Endothelial cell of umbilical vein (primary cell): ENCODE measurements around the gene POLG. TPM values are rescaled to one million over a fixed set of nuclear protein-coding genes. Genes with fewer than 3 reads are reported as not detected.

Source experiments
- BruUV-seq: library from RNA; stranded (reverse); fragments of 400-500 nt; replicated peaks from 2 replicates; lab custom pipeline; 2021; lab: Mats Ljungman, UMichigan
- CTCF ChIA-PET: fragments of 300-600, 350-600 bp; sonication (Branson Sonifier 250); formaldehyde crosslinking; loops from one replicate; lab custom pipeline; 2021; ENCODE audit warnings: antibody characterized with exemption, inconsistent platforms; lab: Charles Lee
- POLR2A ChIA-PET: fragments of 300-600, 350-600 bp; sonication (Branson Sonifier 250); formaldehyde crosslinking; loops from one replicate; lab custom pipeline; 2021; ENCODE audit warnings: antibody characterized with exemption, inconsistent platforms; lab: Charles Lee
- DNase-seq: peaks from one replicate; pipeline ENCODE4 v3.0.0-alpha.2; 2011; ENCODE audit warnings: low read depth, low spot score
- FAIRE-seq: peaks from 2 replicates; lab custom pipeline; 2011; peaks lifted over from hg19 to GRCh38; lab: Jason Lieb, UNC
- H2AFZ ChIP-seq: 2 replicates; pipeline ENCODE4 v1.6.0; 2012; ENCODE audit warnings: low read depth, low read length, control low read depth, inconsistent platforms
- H3K27ac ChIP-seq: 2 replicates; pipeline ENCODE4 v1.5.1; 2011; ENCODE audit warnings: low read depth, mild to moderate bottlenecking, control low read depth, low read length, moderate library complexity; ENCODE audit not compliant: insufficient read depth
- H3K27me3 ChIP-seq, 2 experiments: 2 replicates each; pipeline versions ENCODE4 v1.6.0 to v1.6.1; 2011; ENCODE audit warnings: low read length in 2 of 2, mixed read lengths in 1 of 2; ENCODE audit not compliant: control insufficient read depth in 2 of 2, insufficient read depth in 2 of 2
- H3K36me3 ChIP-seq, 2 experiments: 2 replicates in 1 of 2; 3 replicates in 1 of 2; pipeline ENCODE4 v1.5.1; 2011; ENCODE audit warnings: low read length in 2 of 2, mild to moderate bottlenecking in 1 of 2, moderate library complexity in 1 of 2; ENCODE audit not compliant: control insufficient read depth in 2 of 2, insufficient read depth in 2 of 2; ENCODE audit errors: extremely low read depth in 1 of 2
- H3K4me1 ChIP-seq: 3 replicates; pipeline ENCODE4 v1.5.1; 2011; ENCODE audit warnings: mild to moderate bottlenecking, low read length; ENCODE audit not compliant: control insufficient read depth, insufficient read depth; ENCODE audit errors: extremely low read depth
- H3K4me2 ChIP-seq: 2 replicates; pipeline ENCODE4 v1.6.1; 2011; ENCODE audit warnings: low read length, control low read depth, mixed read lengths; ENCODE audit not compliant: insufficient read depth
- H3K4me3 ChIP-seq, 3 experiments: fragments of 200-600 bp in 1 of 3; sonication (generic), shearing (Covaris generic) in 1 of 3; replicated peaks in 1 of 3; 2 replicates each; pipeline ENCODE4 v1.5.1; 2011 to 2016; ENCODE audit warnings: control low read depth in 3 of 3, low read length in 3 of 3, mild to moderate bottlenecking in 2 of 3, inconsistent platforms in 1 of 3, low read depth in 1 of 3, moderate library complexity in 1 of 3; ENCODE audit not compliant: insufficient read depth in 1 of 3
- H3K79me2 ChIP-seq: 2 replicates; pipeline ENCODE4 v1.6.0; 2012; ENCODE audit warnings: low read length, inconsistent platforms; ENCODE audit not compliant: control insufficient read depth, insufficient read depth
- H3K9ac ChIP-seq: replicated peaks from 2 replicates; pipeline ENCODE3; 2011; ENCODE audit warnings: low read length, control low read depth; ENCODE audit not compliant: insufficient read depth; ENCODE audit errors: extremely low read depth
- H3K9me1 ChIP-seq: replicated peaks from 3 replicates; pipeline ENCODE4 v1.6.0; 2011; ENCODE audit warnings: mild to moderate bottlenecking, low read length; ENCODE audit not compliant: control insufficient read depth, insufficient read depth; ENCODE audit errors: extremely low read depth
- H3K9me3 ChIP-seq: replicated peaks from 2 replicates; pipeline ENCODE4 v1.5.1; 2012; ENCODE audit warnings: low read length, inconsistent platforms; ENCODE audit not compliant: control insufficient read depth, insufficient read depth
- H4K20me1 ChIP-seq: replicated peaks from 2 replicates; pipeline ENCODE3; 2011; ENCODE audit warnings: mild to moderate bottlenecking, low read length; ENCODE audit not compliant: control insufficient read depth, insufficient read depth; ENCODE audit errors: extremely low read depth
- CTCF ChIP-seq, 2 donors: IDR thresholded peaks; 1 replicate in 1 of 2; 2 replicates in 1 of 2; pipeline ENCODE4 v1.5.1; 2011; ENCODE audit warnings: low read length in 2 of 2, mild to moderate bottlenecking in 2 of 2, moderate library complexity in 2 of 2, control low read depth in 1 of 2, inconsistent platforms in 1 of 2, low read depth in 1 of 2; ENCODE audit not compliant: insufficient read depth in 1 of 2; ENCODE audit errors: extremely low read depth in 1 of 2
- EZH2 ChIP-seq: IDR thresholded peaks from 2 replicates; pipeline ENCODE4 v1.6.1; 2012; ENCODE audit warnings: borderline replicate concordance, low read depth, mild to moderate bottlenecking, moderate library complexity, low read length, inconsistent platforms; ENCODE audit not compliant: severe bottlenecking
- FOS ChIP-seq: IDR thresholded peaks from 2 replicates; pipeline ENCODE4 v1.6.1; 2011; ENCODE audit warnings: mild to moderate bottlenecking, low read length, moderate library complexity, borderline replicate concordance; ENCODE audit not compliant: insufficient read depth
- GATA2 ChIP-seq: IDR thresholded peaks from 2 replicates; pipeline ENCODE4 v1.7.0; 2011; ENCODE audit warnings: low read depth, mild to moderate bottlenecking, moderate library complexity, mixed read lengths, low read length; ENCODE audit not compliant: insufficient read length, insufficient read depth
- JUN ChIP-seq: IDR thresholded peaks from 2 replicates; pipeline ENCODE4 v1.6.1; 2011; ENCODE audit warnings: borderline replicate concordance, low read depth; ENCODE audit not compliant: insufficient read length, insufficient read depth
- MYC ChIP-seq: IDR thresholded peaks from one replicate; pipeline ENCODE4 v1.6.1; 2011; ENCODE audit warnings: mild to moderate bottlenecking, low read depth, low read length
- POLR2A ChIP-seq: IDR thresholded peaks from 2 replicates; pipeline ENCODE4 v1.6.1; 2012; ENCODE audit warnings: low read depth, mild to moderate bottlenecking, control low read depth, low read length
- POLR2AphosphoS5 ChIP-seq: IDR thresholded peaks from 2 replicates; pipeline ENCODE4 v1.6.1; 2012; ENCODE audit warnings: low read depth, mild to moderate bottlenecking, control low read depth, low read length, moderate library complexity; ENCODE audit not compliant: insufficient read depth
- dilution Hi-C: fragments of 300-500 bp; cut with MboI; formaldehyde crosslinking; loops from one replicate; pipeline ENCODE4 v1.15.0; 2019; ENCODE audit warnings: low sequenced_read_pairs; ENCODE audit not compliant: extremely low pct_ligation_motif_present
- intact Hi-C: fragments of 100-400 bp; cut with micrococcal nuclease; formaldehyde crosslinking; loops from one replicate; pipeline ENCODE4 v1.10.0; 2022
- polyA plus RNA-seq, 4 experiments: library from polyadenylated mRNA; depleted of rRNA in 3 of 4; stranded (reverse) in 3 of 4; unstranded in 1 of 4; fragments of >200 nt; gene quantifications; 2 replicates each; pipeline versions ENCODE4 v1.2.1 to v1.2.3, GENCODE V29; 2011 to 2012; ENCODE audit warnings: missing spikeins in 1 of 4
- total RNA-seq: library from RNA; stranded (reverse); gene quantifications from 2 replicates; pipeline ENCODE4 v1.2.3, GENCODE V29; 2021
- TF ChIP-seq, protein P1 (sequence below): IDR thresholded peaks from 2 replicates; pipeline ENCODE4 v1.6.1; 2011; ENCODE audit not compliant: insufficient read depth, insufficient read length

The POLG gene
- total and polyA plus RNA-seq, 2 donors (not counting 3 experiments of a cell fraction or from before 2014, with no cell fraction given) = 36.6 to 77.7 TPM

DNA sequence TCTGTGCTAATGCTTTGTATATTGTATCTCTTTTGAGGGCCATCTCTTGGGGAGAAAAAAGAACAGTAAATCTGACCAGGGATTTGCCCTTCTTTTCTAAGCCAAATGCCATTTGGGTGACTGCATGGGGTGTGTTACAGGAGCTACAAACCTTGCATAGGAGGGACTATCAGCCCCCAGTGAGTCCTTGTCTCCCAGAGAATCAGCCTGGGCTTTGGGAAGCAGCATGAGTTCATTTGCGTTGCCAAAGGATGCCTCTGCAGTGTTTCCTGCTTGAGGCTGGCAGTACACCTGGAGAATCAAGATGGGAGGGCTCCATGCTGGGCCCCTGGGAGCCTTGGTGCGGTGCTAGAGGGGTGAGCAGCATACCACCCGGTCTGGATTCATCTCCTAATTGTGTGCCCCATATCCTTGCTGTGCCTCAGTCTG, 49.6 kb upstream of the POLG start:
- Histone ChIP-seq H3K9ac (no peak overlapping the region), H3K27me3 (peaks cover 55 to 68% of the 10 kb centered on the region in 2 experiments), H3K9me3 (no peaks in the 10 kb centered on the region), H3K4me1 (no peaks in the 10 kb centered on the region), H3K36me3 (no peaks in the 10 kb centered on the region), H3K4me3 (no peak overlapping the region), H2AFZ (no peak overlapping the region), H3K4me2 (no peak overlapping the region), H3K79me2 (no peaks in the 10 kb centered on the region), H4K20me1 (no peaks in the 10 kb centered on the region), H3K9me1 (no peaks in the 10 kb centered on the region), H3K27ac (no peak overlapping the region)
- DNase-seq = no peak
- CTCF ChIA-PET = no interaction called here
- no TSS peak for BruUV-seq
- no peak for TF ChIP-seq CTCF (IDR thresholded peaks at IDR 0.05; ENCODE audit: extremely low read depth in 1 of 2, insufficient read depth in 1 of 2, low read depth in 1 of 2, low read length in 2 of 2)
- TF ChIP-seq JUN = no peak
- TF ChIP-seq, protein P1, sequence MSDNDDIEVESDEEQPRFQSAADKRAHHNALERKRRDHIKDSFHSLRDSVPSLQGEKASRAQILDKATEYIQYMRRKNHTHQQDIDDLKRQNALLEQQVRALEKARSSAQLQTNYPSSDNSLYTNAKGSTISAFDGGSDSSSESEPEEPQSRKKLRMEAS = no peak
- no peak for TF ChIP-seq MYC
- no peak for TF ChIP-seq POLR2AphosphoS5
- no peak for TF ChIP-seq FOS
- no peak for TF ChIP-seq POLR2A
- no peak for TF ChIP-seq EZH2
- no peak for TF ChIP-seq GATA2
- dilution Hi-C loops (no loop called here), intact Hi-C loops (no loop called here)
- no peak for FAIRE-seq
- POLR2A ChIA-PET = no interaction called here
